ENCODE data around the gene CPZ. TPM values are rescaled to one million over a fixed set of nuclear protein-coding genes. Genes with fewer than 3 reads are reported as not detected.

Gene CPZ
- total RNA-seq, 2 experiments from 2014 or later = not detected

DNA sequence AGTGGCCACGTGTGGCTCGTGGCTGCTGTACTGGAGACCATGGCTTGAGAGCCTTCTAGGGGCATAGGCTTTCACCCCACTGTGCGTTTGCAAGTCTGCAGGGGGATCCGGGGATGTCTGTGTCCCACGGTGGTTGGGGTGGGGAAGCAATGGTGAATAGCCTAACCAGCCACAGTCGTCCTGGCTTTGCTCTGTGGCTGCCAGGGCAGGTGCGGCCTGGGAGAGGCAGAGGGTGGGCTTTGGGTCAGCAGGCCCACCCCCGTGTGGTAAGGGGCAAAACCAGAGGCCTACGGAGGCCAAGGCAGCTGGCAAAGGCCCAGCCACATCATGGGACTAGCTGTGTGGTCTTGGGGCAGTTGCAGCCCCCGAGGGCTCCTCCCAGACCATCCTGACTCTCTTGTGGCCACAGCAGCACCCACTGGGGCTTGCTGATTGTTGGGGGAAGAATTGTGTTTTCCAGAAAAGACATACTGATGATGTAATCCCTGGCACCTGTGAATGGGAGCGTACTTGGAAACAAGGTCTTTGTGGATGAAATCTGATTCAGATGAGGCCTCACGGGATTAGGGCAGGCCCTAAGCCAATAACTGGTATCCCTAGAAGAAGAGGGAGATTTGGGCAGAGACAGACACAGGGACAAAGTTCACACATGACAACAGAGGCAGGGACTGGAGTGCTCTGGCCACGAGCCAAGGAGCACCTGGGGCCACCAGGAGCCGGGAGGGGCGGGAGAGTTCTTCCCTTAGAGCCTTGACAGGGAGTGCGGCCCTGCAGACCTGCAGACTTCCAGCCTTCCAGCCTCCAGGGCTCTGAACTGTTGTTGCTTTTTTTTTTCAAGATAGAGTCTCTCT, 2.9 kb downstream of the CPZ start:
- Mint-ChIP-seq H3K27ac (no peak overlapping the region), H3K36me3 (ENCODE audit: low read depth) (no peaks in the 10 kb centered on the region), H3K27me3 (ENCODE audit: low read depth) (peaks cover 12% of the 10 kb centered on the region), H3K4me1 (ENCODE audit: low read depth) (no peaks in the 10 kb centered on the region), H3K9me3 (no peaks in the 10 kb centered on the region), H3K4me3 (no peak overlapping the region)
- intact Hi-C loops (cut with micrococcal nuclease) = no loop called here
- CTCF ChIA-PET = interaction anchor here (0.5 kb wide), 1 partner anchor 1519 kb away, joined by 3 read pairs; no protein-coding TSS in a partner anchor
- no peak for DNase-seq

DNA sequence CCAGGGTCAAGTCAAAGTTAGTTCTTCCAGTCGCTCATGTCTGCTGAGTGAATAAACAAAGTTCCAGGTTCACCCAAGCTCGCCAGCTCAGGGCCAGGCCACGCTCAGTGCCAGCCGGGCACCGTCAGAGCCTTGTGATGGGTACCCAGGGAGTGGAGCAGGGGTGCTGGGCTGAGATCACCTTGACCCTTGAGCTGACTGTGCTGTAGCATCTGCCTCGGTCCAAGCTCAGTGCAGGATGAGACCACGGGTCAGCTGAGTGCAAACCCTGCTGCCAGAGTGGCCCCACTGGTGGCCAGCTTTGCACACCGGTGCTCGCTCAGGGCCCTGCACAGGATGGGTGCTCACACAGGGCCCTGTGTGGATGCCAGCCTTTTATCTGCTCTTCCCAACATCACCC, 4.3 kb downstream of the CPZ start:
- intact Hi-C loops (cut with micrococcal nuclease) = no loop called here
- Mint-ChIP-seq H3K4me1 (ENCODE audit: low read depth) (no peaks in the 10 kb centered on the region), H3K4me3 (no peak overlapping the region), H3K27ac (no peak overlapping the region), H3K27me3 (ENCODE audit: low read depth) (peaks cover 12% of the 10 kb centered on the region), H3K9me3 (no peaks in the 10 kb centered on the region), H3K36me3 (ENCODE audit: low read depth) (no peaks in the 10 kb centered on the region)
- no peak for DNase-seq
- CTCF ChIA-PET = no interaction called here

DNA sequence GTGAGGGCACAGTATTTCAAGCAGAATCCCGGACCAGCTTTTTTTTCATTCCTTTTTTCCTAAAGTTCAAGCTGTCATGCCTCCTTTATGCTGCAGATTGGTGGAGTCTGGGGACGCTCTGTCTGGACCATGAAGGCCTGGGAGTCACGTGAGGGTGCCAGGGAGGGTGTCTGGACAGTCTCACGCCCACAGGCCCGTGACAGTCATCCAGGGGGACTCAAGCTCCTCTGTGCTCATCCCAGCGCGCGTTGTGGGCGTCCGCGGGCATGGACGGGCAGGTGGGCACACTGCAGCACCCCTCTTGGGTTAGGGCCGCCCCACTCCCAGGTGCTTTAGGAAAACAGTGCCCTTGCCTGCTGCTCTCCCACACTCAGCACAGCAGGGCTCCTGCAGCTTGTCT, 4.8 kb downstream of the CPZ start:
- CTCF ChIA-PET = no interaction called here
- H3K4me3 Mint-ChIP-seq = no peak overlapping the region
- peaks cover 12% of the 10 kb centered on the region for H3K27me3 Mint-ChIP-seq (ENCODE audit: low read depth)
- intact Hi-C loops (cut with micrococcal nuclease) = no loop called here
- H3K9me3 Mint-ChIP-seq = no peaks in the 10 kb centered on the region
- H3K36me3 Mint-ChIP-seq (ENCODE audit: low read depth) = no peaks in the 10 kb centered on the region
- H3K4me1 Mint-ChIP-seq (ENCODE audit: low read depth) = no peaks in the 10 kb centered on the region
- no peak for DNase-seq
- no peak overlapping the region for H3K27ac Mint-ChIP-seq

DNA sequence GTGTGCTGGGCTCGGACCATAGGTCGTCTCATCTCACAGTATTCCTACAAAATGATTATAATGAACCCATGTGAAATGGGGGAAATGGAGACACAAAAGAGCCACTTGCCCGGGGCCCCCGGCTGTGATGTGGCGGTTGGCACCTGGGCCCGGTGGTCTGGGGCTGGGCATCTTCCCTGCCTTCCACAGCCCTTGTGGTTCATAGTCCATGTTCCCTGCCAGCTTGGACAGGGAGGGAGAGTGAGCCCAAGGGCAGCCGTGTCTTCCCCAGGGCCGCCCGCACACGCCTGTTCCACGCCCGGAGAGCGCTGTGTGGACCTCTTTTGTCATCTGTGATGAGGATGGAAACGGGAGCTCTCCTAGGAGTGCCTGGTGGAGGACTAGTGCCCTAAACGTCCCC, 5.2 kb downstream of the CPZ start:
- H3K36me3 Mint-ChIP-seq (ENCODE audit: low read depth) = no peaks in the 10 kb centered on the region
- H3K9me3 Mint-ChIP-seq = no peaks in the 10 kb centered on the region
- intact Hi-C loops (cut with micrococcal nuclease) = no loop called here
- no peak overlapping the region for H3K27ac Mint-ChIP-seq
- peaks cover 12% of the 10 kb centered on the region for H3K27me3 Mint-ChIP-seq (ENCODE audit: low read depth)
- DNase-seq = no peak
- CTCF ChIA-PET = interaction anchor here (0.6 kb wide), 1 partner anchor 435 kb away, joined by 4 read pairs; no protein-coding TSS in a partner anchor
- no peaks in the 10 kb centered on the region for H3K4me1 Mint-ChIP-seq (ENCODE audit: low read depth)
- H3K4me3 Mint-ChIP-seq = no peak overlapping the region

DNA sequence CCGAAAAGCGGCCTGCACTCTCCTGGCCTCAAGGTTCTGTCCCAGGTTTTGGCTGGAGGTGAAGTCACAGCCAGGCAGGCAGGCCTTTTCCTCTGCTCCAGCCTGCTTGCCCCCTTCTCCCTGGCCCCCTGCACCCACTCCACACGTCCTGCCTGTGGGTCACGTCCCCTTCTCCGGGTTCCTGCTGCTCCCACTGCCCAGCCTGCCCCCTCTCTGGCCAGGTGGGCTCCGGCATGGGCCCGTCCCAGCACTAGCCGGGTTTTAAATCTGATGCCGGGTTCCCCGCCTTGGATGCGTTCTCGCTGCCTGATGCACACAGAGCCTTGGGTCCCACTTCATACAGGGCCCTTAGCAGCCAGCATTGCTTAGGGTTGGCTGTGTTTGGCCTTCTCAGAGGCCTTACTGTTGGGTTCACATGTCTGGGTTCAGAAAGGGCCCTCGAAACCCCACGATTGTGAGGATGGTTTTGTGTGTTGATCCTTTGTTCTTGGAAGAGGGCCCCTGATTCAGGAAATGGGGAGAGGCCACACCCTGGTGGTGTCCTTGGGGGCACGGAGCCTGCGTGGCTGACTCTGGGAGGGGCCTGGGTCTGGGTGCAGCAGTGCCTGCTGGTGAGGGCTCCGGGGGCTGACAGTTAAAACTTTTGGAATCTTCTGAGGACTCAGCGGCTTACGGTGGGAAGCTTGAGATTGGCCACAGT, 6.0 kb downstream of the CPZ start:
- H3K27ac Mint-ChIP-seq = no peak overlapping the region
- intact Hi-C loops (cut with micrococcal nuclease) = no loop called here
- CTCF ChIA-PET = interaction anchor here (0.6 kb wide), 1 partner anchor 436 kb away, joined by 4 read pairs; no protein-coding TSS in a partner anchor
- no peaks in the 10 kb centered on the region for H3K4me1 Mint-ChIP-seq (ENCODE audit: low read depth)
- DNase-seq = no peak
- peaks cover 10% of the 10 kb centered on the region for H3K27me3 Mint-ChIP-seq (ENCODE audit: low read depth)
- no peaks in the 10 kb centered on the region for H3K9me3 Mint-ChIP-seq
- H3K4me3 Mint-ChIP-seq = no peak overlapping the region
- no peaks in the 10 kb centered on the region for H3K36me3 Mint-ChIP-seq (ENCODE audit: low read depth)

DNA sequence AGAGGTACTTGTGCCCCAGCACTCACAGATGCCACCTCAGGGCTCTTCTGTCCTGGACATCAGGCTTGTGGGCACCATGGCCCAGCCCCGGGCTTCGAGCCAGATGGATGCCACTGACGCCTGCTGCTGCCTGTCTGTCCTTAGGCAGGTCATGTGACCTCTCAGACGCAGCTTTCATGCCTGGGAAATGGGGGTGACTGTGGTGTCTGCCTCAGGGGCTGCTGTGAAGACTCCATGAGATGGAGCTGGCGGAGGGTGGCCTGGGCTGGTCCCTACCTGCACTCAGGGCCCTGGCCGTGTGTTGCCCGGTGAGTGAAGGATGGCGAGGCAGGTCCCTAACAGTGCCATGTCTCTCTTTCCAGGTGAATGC, 6.5 kb downstream of the CPZ start:
- H3K4me1 Mint-ChIP-seq (ENCODE audit: low read depth) = no peaks in the 10 kb centered on the region
- H3K27ac Mint-ChIP-seq = no peak overlapping the region
- no peak overlapping the region for H3K4me3 Mint-ChIP-seq
- H3K36me3 Mint-ChIP-seq (ENCODE audit: low read depth) = no peaks in the 10 kb centered on the region
- DNase-seq = no peak
- H3K27me3 Mint-ChIP-seq (ENCODE audit: low read depth) = peaks cover 5% of the 10 kb centered on the region
- CTCF ChIA-PET = no interaction called here
- intact Hi-C loops (cut with micrococcal nuclease) = no loop called here
- H3K9me3 Mint-ChIP-seq = no peaks in the 10 kb centered on the region

DNA sequence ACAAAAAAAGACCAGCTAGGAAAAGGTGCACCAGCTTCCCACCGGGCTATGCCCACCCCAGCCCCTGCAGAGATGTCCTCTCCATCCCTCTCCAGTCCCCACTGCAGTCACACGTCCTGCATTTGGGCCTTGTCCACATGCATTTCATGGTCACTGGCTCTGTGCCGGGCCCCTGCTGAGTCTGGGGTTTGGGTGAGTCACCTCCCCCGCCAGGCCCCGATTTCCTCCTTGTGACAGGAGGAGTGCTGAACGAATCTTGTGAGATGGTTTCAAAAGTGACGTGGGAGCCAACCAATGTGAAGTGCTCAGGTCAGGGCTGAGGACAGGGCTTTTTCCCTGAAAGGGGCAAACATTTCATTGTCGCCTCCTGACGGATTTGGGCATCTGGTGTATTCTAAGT, 7.1 kb downstream of the CPZ start:
- intact Hi-C loops (cut with micrococcal nuclease) = loop anchor here (10.0 kb wide), 1 partner anchor 285 kb away; no protein-coding TSS in a partner anchor
- H3K36me3 Mint-ChIP-seq (ENCODE audit: low read depth) = no peaks in the 10 kb centered on the region
- no peak overlapping the region for H3K27ac Mint-ChIP-seq

DNA sequence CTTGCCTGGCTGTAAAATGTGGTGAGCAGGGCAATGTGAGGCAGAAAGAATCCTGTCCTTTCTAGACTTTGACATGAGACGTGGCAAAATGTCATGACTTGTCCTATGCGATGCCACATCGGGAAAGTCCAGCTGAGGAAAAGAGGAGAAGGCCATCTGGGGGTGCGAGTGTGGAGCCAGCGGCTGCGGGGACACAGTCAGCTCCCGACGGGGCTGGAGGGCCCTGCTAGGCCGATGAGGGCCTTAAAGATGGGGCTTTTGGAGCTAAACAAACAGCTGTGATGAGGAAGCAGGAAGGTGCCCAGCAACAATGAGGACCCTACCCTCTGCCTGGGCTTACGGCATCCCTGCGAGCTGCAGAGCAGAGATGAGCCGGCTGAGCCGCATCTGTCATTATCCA, 7.7 kb downstream of the CPZ start:
- Mint-ChIP-seq H3K36me3 (ENCODE audit: low read depth) (no peaks in the 10 kb centered on the region), H3K4me1 (ENCODE audit: low read depth) (no peaks in the 10 kb centered on the region), H3K27ac (no peak overlapping the region), H3K27me3 (ENCODE audit: low read depth) (no peaks in the 10 kb centered on the region), H3K4me3 (no peak overlapping the region), H3K9me3 (no peaks in the 10 kb centered on the region)
- intact Hi-C loops (cut with micrococcal nuclease) = loop anchor here (10.0 kb wide), 1 partner anchor 285 kb away; no protein-coding TSS in a partner anchor
- CTCF ChIA-PET = no interaction called here
- DNase-seq = no peak

More for the DNA sequence above, 7.1 kb downstream of the CPZ start:
- CTCF ChIA-PET = no interaction called here
- H3K4me3 Mint-ChIP-seq = no peak overlapping the region
- H3K27me3 Mint-ChIP-seq (ENCODE audit: low read depth) = no peaks in the 10 kb centered on the region
- H3K9me3 Mint-ChIP-seq = no peaks in the 10 kb centered on the region
- no peak for DNase-seq
- H3K4me1 Mint-ChIP-seq (ENCODE audit: low read depth) = no peaks in the 10 kb centered on the region

DNA sequence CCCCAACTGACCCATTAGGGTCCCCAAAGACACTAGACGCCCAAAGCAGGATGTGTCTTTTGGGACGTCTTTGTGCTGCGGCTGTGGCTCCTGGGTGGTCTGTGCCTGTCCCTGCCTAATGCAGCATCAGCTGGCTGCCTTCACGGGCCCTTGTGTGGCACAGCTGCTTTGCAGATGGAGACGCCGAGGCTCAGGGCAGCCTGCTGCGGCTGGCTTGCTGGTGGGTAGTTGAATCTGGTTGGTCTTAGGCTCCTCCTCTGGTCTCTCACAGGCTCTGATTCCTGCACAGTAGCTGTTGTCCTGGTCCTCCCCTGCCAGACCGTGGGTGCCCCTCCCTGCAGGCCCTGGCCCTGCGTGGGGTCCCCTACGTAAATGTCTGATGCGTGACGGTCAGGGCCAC, 8.1 kb downstream of the CPZ start:
- DNase-seq = no peak
- Mint-ChIP-seq H3K9me3 (no peaks in the 10 kb centered on the region), H3K36me3 (ENCODE audit: low read depth) (no peaks in the 10 kb centered on the region), H3K27me3 (ENCODE audit: low read depth) (no peaks in the 10 kb centered on the region), H3K27ac (no peak overlapping the region), H3K4me3 (no peak overlapping the region), H3K4me1 (ENCODE audit: low read depth) (no peaks in the 10 kb centered on the region)
- CTCF ChIA-PET = no interaction called here
- intact Hi-C loops (cut with micrococcal nuclease) = loop anchor here (10.0 kb wide), 1 partner anchor 284 kb away; no protein-coding TSS in a partner anchor

DNA sequence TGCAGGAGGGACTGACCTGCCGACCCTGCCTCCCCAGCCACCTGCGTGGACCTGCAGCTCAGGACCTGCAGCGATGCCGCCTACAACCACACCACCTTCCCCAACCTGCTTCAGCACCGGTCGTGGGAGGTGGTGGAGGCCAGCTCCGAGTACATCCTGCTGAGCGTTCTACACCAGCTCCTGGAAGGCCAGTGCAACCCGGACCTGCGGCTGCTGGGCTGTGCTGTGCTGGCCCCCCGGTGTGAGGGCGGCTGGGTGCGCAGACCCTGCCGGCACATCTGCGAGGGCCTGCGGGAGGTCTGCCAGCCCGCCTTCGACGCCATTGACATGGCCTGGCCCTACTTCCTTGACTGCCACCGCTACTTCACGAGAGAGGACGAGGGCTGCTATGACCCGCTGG, 8.5 kb downstream of the CPZ start:
- Mint-ChIP-seq H3K27ac (no peak overlapping the region), H3K4me3 (no peak overlapping the region), H3K36me3 (ENCODE audit: low read depth) (no peaks in the 10 kb centered on the region), H3K4me1 (ENCODE audit: low read depth) (no peaks in the 10 kb centered on the region), H3K9me3 (no peaks in the 10 kb centered on the region), H3K27me3 (ENCODE audit: low read depth) (no peaks in the 10 kb centered on the region)
- intact Hi-C loops (cut with micrococcal nuclease) = loop anchor here (10.0 kb wide), 1 partner anchor 284 kb away; no protein-coding TSS in a partner anchor
- DNase-seq = no peak
- CTCF ChIA-PET = no interaction called here

DNA sequence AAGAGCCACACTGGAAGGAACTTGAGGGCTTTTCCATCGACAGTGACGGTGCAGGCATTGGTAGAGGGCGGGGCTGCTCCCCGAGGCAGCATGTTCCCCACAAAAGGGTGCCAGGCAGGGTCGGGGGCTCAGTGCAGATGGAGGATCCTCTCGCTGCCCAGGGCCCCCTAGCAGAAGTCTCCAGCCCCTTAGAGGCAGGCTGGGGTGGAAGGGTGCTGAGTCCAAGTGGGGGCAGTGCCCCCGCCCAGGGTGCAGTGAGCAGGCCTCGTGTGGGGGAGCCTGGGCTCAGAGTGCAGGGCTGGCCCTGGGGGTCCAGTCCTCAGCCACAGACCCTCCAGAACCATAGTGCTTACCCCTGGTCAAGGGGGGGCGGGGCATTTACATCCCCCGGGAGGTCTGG, 9.0 kb downstream of the CPZ start:
- no peak for DNase-seq
- no peaks in the 10 kb centered on the region for H3K4me1 Mint-ChIP-seq (ENCODE audit: low read depth)
- CTCF ChIA-PET = no interaction called here
- no peak overlapping the region for H3K27ac Mint-ChIP-seq
- no peaks in the 10 kb centered on the region for H3K27me3 Mint-ChIP-seq (ENCODE audit: low read depth)
- no peak overlapping the region for H3K4me3 Mint-ChIP-seq
- H3K36me3 Mint-ChIP-seq (ENCODE audit: low read depth) = no peaks in the 10 kb centered on the region
- H3K9me3 Mint-ChIP-seq = no peaks in the 10 kb centered on the region
- intact Hi-C loops (cut with micrococcal nuclease) = loop anchor here (10.0 kb wide), 1 partner anchor 283 kb away; no protein-coding TSS in a partner anchor

DNA sequence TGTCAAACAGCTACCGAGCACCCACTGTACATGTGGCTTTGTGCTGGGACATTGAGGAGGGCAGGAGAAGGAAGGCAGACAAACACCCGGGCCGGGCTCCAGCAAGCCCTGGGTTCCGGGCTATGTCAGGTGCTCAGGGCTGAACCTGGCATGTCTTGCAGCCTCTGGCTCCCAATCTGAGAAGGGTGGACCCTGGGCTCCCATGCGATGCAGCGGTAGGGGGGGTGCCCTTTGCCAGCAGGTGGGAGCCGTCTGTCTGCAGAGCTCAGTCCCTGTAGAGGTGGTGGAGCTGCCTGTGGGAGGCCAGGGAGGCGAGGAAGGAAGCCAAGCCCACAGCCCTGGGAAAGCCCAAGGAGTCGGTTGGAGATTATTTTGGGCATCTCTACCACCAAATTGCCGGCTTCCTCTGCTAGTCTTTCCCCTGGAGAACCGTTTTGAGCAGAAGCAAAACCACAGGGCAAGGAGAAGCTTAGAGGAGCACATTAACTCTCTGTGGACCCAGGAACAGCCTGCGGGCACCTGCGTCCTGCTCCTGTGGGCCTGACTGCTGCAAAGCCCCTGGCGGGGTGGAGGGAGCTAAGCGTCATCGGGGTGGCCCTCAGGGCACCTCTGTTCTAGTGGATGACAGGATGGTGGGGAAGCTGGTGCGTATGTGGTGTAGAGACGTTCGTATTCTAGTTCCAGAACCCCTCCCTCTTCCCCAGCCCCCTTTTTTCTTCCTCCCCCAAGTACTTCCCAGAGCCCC, 10.3 kb downstream of the CPZ start:
- intact Hi-C loops (cut with micrococcal nuclease) = loop anchor here (10.0 kb wide), 1 partner anchor 282 kb away; no protein-coding TSS in a partner anchor
- Mint-ChIP-seq H3K27me3 (ENCODE audit: low read depth) (no peaks in the 10 kb centered on the region), H3K4me3 (no peak overlapping the region), H3K4me1 (ENCODE audit: low read depth) (no peaks in the 10 kb centered on the region), H3K9me3 (no peaks in the 10 kb centered on the region), H3K36me3 (ENCODE audit: low read depth) (no peaks in the 10 kb centered on the region), H3K27ac (no peak overlapping the region)
- CTCF ChIA-PET = no interaction called here
- DNase-seq = no peak

Data from activated naive CD4-positive, alpha-beta T cell treated with anti-CD3 and anti-CD28 coated beads for 36 hours (primary cell).